Embryonic facial prominence (tissue), 1 donor: Measurements from ENCODE around the gene IFTAP.
"Not testable (repeated sequence)": the region's sequence is repeated elsewhere in the genome, so short reads cannot be mapped to it uniquely, and the experiment has no call there.

Experiments
- DNase-seq: peaks from one replicate; pipeline ENCODE4 v3.0.0-alpha.2; 2016; ENCODE audit errors: extremely low spot score

The IFTAP gene

DNA sequence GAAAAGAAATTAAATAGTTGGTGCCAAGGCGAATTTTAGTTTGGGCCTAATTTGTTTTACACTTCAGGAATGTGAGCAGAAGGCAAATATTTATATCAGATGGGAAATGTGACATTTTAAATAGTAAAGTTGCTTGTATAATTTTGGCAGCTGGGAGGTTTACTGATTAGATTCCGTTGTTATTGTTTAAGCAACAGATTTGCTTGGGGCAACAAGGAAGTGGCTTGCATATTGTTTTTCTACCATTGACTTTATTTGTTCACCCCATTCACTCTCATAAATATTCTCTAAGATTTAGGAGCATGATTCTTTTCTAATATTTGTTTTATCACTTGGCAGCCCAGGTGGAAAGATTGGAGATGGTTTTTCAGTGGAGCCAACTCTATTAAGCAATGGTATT, 44.3 kb downstream of the IFTAP start:
- no peak for DNase-seq

DNA sequence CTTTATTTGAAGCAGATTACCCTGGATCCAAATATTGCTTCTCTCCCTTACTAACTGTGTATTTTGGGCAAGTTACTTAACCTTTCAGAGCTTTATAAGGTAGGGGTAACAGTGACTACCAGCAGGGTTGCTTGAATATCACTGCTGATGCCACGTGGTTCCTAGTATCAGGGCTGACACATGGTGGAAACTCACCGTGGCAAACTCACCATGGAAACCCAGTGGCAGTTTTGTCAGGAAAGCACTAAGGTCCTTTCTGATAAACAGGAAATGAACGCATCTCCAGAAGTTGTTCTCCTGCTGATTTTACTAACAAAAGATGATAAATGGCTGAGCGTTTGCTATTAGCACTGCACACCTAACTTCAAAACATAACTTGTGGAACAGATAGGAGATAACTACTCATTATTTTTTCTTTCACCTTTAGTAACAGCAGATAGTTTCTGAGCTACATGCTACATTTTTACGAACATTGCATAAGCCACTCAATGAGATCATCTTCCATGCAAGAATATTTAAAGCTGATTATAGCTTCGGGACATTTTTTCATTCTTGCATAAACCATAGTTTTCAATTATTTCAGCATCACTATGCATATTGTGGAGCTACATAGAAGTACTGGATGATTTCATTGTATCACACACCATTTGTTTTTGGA, 63.4 kb downstream of the IFTAP start:
- no peak for DNase-seq

DNA sequence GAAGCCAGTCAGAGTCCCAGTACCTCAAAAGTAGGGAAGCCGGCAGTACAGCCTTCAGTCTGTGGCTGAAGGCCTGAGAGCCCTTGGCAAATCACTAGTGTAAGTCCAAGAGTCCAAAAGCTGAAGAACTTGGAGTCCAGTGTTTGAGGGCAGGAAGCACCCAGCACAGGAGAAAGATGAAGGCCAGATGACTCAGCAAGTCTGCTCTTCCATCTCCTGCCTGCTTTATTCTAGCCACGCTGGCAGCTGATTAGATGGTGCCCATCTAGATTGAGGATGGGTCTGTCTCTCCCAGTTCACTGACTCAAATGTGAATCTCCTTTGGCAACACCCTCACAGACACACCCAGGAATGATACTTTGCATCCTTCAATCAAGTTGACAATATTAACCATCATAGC, 67.1 kb downstream of the IFTAP start:
- not testable (repeated sequence) for DNase-seq

- DNase-seq: no peak
Measured at GRCh38 chr11:36672815-36673450, 78.6 kb downstream of the IFTAP start.

- not testable (repeated sequence) for DNase-seq
Measured at GRCh38 chr11:36679547-36679946, 85.2 kb downstream of the IFTAP start.

DNA sequence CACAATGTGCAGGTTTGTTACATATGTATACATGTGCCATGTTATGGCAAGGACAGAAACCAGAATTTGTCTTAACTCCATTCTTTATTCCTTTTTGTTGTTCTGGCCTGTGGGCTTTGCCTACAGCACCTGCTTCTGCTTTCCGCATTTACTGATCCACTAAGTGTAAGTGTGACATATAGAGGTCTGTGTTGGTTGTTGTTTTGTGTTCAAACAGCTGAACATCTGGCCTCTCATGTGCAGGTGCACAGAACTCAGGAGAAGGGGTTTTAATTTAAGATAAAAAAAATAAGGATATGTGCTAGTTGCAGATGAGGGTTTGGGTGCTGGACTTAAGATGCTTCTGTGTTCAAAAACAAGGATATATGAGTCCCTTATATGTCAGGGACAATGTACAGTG, 89.5 kb downstream of the IFTAP start:
- DNase-seq: no peak

- no peak for DNase-seq
Measured at GRCh38 chr11:36684840-36685801, 90.8 kb downstream of the IFTAP start.

- no peak for DNase-seq
Measured at GRCh38 chr11:36688132-36688531, 93.8 kb downstream of the IFTAP start.

GRCh38 chr11:36688571-36689291, 94.4 kb downstream of the IFTAP start:
- DNase-seq: no peak

DNA sequence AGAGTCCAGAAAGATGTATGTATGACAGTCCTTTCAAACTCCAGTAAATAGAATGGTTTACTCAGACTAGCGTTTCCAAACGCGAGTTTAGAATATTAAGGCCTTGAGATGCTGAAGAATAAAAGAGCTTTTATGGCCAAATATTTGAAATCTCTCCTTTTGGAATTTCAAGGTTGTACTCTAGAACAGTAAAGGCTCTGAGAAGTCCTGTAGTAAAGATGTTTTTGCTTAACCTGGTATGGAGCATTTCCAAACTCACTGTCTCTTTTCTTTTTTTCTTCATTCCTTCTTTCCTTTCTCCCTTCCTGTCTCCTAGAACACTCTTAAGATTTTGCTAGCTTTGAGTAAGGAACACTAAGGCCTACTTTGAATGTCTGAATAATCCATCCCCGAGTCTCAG, 95.1 kb downstream of the IFTAP start:
- no peak for DNase-seq

GRCh38 chr11:36692704-36693103, 98.4 kb downstream of the IFTAP start:
- no peak for DNase-seq

DNA sequence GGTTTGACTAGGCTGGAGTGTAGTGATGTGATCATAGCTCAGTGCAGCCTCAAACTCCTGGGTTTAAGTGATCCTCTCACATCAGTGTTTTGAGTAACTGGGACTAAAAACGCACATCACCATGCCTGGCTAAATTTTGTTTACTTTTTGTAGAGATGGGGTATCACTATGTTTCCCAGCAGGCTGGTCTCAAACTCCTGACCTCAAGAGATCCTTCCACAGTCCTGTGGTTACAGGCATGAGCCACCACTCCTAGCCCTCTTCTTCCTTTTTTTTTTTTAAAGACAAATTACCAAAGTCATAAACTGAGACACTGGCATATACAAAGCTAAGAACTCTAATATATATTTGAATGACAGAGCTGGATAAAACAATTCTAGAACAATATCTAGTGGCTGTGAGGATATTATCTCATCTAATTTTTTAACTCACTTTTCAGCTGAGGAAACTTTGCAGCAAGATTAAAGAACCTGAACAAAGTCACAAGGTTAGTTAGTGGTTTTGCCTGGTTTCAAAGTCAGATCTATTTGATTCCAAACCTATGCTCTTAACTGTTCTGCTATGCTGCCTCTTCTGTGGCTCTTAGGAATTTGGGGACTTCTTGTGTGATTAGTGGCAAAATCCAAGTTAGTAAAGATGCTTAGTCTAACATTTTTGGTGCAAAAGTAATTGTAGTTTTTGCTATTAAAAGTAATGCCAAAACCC, 99.0 kb downstream of the IFTAP start:
- no peak for DNase-seq

DNA sequence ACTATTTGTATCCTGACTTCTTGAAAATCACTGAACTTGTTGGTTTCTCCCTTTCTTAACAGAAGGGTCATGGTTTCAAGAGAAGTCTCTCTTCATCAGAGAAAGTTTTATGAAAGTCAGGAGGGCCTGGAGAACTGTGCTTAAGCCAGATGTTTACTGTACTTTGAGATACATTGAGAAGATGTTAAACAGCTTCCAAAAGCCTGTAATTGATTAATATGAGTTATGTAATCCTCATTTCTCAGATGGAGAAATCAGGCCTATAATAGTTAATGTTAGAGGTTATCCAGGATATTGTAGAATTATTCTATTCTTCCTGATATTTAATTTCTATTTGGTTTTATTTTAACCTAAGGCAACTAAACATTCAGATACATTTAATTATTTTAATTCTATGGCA, 100.8 kb downstream of the IFTAP start:
- no peak for DNase-seq

GRCh38 chr11:36695571-36695970, 101.3 kb downstream of the IFTAP start:
- DNase-seq: no peak

DNA sequence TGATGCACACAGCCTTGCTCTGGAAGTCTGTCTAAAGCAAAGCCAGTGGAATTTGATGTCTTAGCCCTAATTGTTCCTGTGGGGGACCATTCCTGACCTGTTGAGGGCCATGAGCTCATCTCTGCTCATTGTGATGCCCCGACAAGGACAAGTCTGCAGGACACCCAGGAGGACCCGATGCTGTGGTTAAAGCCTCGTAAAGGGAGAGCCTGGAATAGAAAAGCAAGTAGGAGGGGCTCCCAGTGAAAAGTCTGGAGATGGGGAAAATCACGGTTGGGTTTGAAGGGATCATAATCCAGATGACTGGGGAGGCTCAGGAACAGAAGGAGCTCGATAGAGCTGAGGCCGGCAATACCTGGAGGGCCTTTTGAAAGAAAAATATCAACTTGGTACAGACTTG, 102.2 kb downstream of the IFTAP start:
- DNase-seq: no peak

- no peak for DNase-seq
Measured at GRCh38 chr11:36699271-36699670, 105.0 kb downstream of the IFTAP start.

DNA sequence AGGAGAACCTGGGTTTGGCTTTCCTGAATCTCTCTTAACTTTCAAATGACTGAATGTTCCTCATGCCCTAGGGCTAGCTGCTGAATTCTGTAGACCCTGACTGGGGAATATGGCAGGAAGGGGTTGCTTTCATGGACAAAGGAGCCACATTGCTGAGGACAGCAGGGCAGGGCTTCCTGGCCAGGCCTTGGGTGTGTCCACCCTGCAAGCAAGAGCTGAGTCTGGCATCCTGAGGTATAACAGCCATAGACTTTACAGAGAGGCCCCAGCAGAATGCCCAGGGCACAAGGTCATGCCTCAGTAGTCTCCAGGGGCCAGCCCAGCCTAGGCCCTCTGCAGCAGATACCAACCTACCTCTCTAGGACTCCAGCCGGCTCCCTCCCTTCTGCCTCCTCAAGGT, 105.9 kb downstream of the IFTAP start:
- no peak for DNase-seq

GRCh38 chr11:36702330-36703054, 108.2 kb downstream of the IFTAP start:
- DNase-seq: peak; percentile 65

GRCh38 chr11:36703055-36703404, 108.7 kb downstream of the IFTAP start:
- DNase-seq: no peak
